ENCODE results near the gene VASH2. TPM values are rescaled to one million over a fixed set of nuclear protein-coding genes. Genes with fewer than 3 reads are reported as not detected.
"Not testable (repeated sequence)": the region's sequence is repeated elsewhere in the genome, so short reads cannot be mapped to it uniquely, and the experiment has no call there.

Gene VASH2
- polyA plus RNA-seq, 1 donor from 2014 or later: 65.2 TPM

DNA sequence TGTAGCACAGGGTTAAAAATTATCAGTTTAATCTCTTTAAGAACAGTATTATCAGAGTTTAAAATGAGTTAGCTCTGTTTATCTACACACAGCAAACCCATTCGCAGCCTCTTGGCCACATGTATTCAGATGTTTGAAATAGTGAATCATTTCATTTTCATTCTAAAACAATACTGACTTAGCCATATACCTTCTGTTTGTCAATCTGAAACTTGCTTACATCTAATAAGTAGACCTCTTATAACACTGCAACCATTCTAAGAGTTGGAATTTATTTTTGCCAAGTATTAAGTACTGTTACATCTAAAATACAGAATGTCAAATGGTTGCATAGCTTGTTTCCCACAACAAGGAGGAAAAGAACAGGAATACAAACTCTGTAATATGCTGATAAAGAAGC lies 39.9 kb downstream of the VASH2 start:
- no peaks in the 10 kb centered on the region for H3K9me2 ChIP-seq (ENCODE audit: insufficient read depth, low read length)
- peaks cover 25% of the 10 kb centered on the region for H3K36me3 ChIP-seq (ENCODE audit: insufficient read depth, low read length)
- H3K4me3 ChIP-seq (ENCODE audit: low read length): no peak overlapping the region
- no peak for TF ChIP-seq SMC3 (conservative IDR thresholded peaks at IDR 0.05; ENCODE audit: poor library complexity)
- no peak for TF ChIP-seq EP300 (conservative IDR thresholded peaks at IDR 0.05; ENCODE audit: poor library complexity, severe bottlenecking)
- no peaks in the 10 kb centered on the region for H4K20me1 ChIP-seq (ENCODE audit: insufficient read depth)
- H3K79me2 ChIP-seq (replicated peaks; ENCODE audit: insufficient read depth, low read length): no peaks in the 10 kb centered on the region
- no peaks in the 10 kb centered on the region for H3F3A ChIP-seq (ENCODE audit: insufficient read depth, low read length, poor library complexity, severe bottlenecking)
- H3K27me3 ChIP-seq (ENCODE audit: insufficient read depth, low read depth, low read length): no peaks in the 10 kb centered on the region
- no peak overlapping the region for H3K9ac ChIP-seq (ENCODE audit: low read length)
- H2AFZ ChIP-seq (ENCODE audit: low read depth, low read length): no peak overlapping the region
- H3K4me2 ChIP-seq (ENCODE audit: low read length): no peak overlapping the region
- H3K27ac ChIP-seq (ENCODE audit: low read length): no peak overlapping the region
- H3K9me3 ChIP-seq (ENCODE audit: low read length): no peaks in the 10 kb centered on the region

GRCh38 chr1:212993960-212994359 lies 43.6 kb downstream of the VASH2 start:
- not testable (repeated sequence) for H3K4me2 ChIP-seq (ENCODE audit: low read length); H3K9me2 ChIP-seq (ENCODE audit: insufficient read depth, low read length); H3K27ac ChIP-seq (ENCODE audit: low read length); H3K9ac ChIP-seq (ENCODE audit: low read length); H3K27me3 ChIP-seq (ENCODE audit: insufficient read depth, low read depth, low read length); H4K20me1 ChIP-seq (ENCODE audit: insufficient read depth); H3K9me3 ChIP-seq (ENCODE audit: low read length); H3K4me3 ChIP-seq (ENCODE audit: low read length); H3F3A ChIP-seq (ENCODE audit: insufficient read depth, low read length, poor library complexity, severe bottlenecking); H2AFZ ChIP-seq (ENCODE audit: low read depth, low read length); H3K79me2 ChIP-seq (replicated peaks; ENCODE audit: insufficient read depth, low read length)
- peaks cover 16% of the 10 kb centered on the region for H3K36me3 ChIP-seq (ENCODE audit: insufficient read depth, low read length)

- Histone ChIP-seq H3F3A (ENCODE audit: insufficient read depth, low read length, poor library complexity, severe bottlenecking) (no peaks in the 10 kb centered on the region), H3K9me2 (ENCODE audit: insufficient read depth, low read length) (no peaks in the 10 kb centered on the region), H3K9ac (ENCODE audit: low read length) (no peak overlapping the region), H2AFZ (ENCODE audit: low read depth, low read length) (no peak overlapping the region), H3K9me3 (ENCODE audit: low read length) (no peaks in the 10 kb centered on the region), H3K27me3 (ENCODE audit: insufficient read depth, low read depth, low read length) (no peaks in the 10 kb centered on the region), H3K4me3 (ENCODE audit: low read length) (no peak overlapping the region), H3K27ac (ENCODE audit: low read length) (no peak overlapping the region), H4K20me1 (ENCODE audit: insufficient read depth) (no peaks in the 10 kb centered on the region), H3K79me2 (replicated peaks; ENCODE audit: insufficient read depth, low read length) (no peaks in the 10 kb centered on the region), H3K36me3 (ENCODE audit: insufficient read depth, low read length) (peaks cover 11% of the 10 kb centered on the region), H3K4me2 (ENCODE audit: low read length) (no peak overlapping the region)
- no peak for TF ChIP-seq REST (IDR thresholded peaks at IDR 0.05; ENCODE audit: borderline replicate concordance)
- TF ChIP-seq RAD21 (conservative IDR thresholded peaks at IDR 0.05): no peak
- TF ChIP-seq MXI1 (conservative IDR thresholded peaks at IDR 0.05; ENCODE audit: poor library complexity, severe bottlenecking): no peak
- no peak for TF ChIP-seq EZH2 (IDR thresholded peaks at IDR 0.05; ENCODE audit: borderline replicate concordance, insufficient read depth, low read length, poor library complexity, severe bottlenecking)
- TF ChIP-seq SMC3 (conservative IDR thresholded peaks at IDR 0.05; ENCODE audit: poor library complexity): no peak
- no peak for TF ChIP-seq POLR2AphosphoS5 (IDR thresholded peaks at IDR 0.05)
- TF ChIP-seq EP300 (conservative IDR thresholded peaks at IDR 0.05; ENCODE audit: poor library complexity, severe bottlenecking): no peak
- TF ChIP-seq TAF1 (IDR thresholded peaks at IDR 0.05; ENCODE audit: low read depth): no peak
- TF ChIP-seq, protein P1, sequence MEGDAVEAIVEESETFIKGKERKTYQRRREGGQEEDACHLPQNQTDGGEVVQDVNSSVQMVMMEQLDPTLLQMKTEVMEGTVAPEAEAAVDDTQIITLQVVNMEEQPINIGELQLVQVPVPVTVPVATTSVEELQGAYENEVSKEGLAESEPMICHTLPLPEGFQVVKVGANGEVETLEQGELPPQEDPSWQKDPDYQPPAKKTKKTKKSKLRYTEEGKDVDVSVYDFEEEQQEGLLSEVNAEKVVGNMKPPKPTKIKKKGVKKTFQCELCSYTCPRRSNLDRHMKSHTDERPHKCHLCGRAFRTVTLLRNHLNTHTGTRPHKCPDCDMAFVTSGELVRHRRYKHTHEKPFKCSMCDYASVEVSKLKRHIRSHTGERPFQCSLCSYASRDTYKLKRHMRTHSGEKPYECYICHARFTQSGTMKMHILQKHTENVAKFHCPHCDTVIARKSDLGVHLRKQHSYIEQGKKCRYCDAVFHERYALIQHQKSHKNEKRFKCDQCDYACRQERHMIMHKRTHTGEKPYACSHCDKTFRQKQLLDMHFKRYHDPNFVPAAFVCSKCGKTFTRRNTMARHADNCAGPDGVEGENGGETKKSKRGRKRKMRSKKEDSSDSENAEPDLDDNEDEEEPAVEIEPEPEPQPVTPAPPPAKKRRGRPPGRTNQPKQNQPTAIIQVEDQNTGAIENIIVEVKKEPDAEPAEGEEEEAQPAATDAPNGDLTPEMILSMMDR (IDR thresholded peaks at IDR 0.05; ENCODE audit: poor library complexity, severe bottlenecking): no peak
Measured at GRCh38 chr1:212994926-212995325, 44.6 kb downstream of the VASH2 start.
